Neuron (in vitro differentiated cells): ENCODE data around the gene CCDC88C.
"Not testable (repeated sequence)": the region's sequence is repeated elsewhere in the genome, so short reads cannot be mapped to it uniquely, and the experiment has no call there.

Experiments used
- H2AFZ ChIP-seq: one replicate; pipeline ENCODE4 v1.6.1; 2013; ENCODE audit warnings: low read depth, mild to moderate bottlenecking, inconsistent platforms, low read length, moderate library complexity
- H3K27me3 ChIP-seq: one replicate; pipeline ENCODE4 v1.6.1; 2013; ENCODE audit warnings: low read length; ENCODE audit not compliant: insufficient read depth
- H3K36me3 ChIP-seq: one replicate; pipeline ENCODE4 v1.6.1; 2013; ENCODE audit warnings: low read length; ENCODE audit not compliant: insufficient read depth
- H3K4me1 ChIP-seq: one replicate; pipeline ENCODE4 v1.6.1; 2013; ENCODE audit warnings: low read length; ENCODE audit not compliant: insufficient read depth
- H3K4me3 ChIP-seq: 2 replicates; pipeline ENCODE4 v1.5.1; 2013; ENCODE audit warnings: mild to moderate bottlenecking, low read length, moderate library complexity
- H3K9me3 ChIP-seq: one replicate; pipeline ENCODE4 v1.6.1; 2013; ENCODE audit warnings: low read length

The CCDC88C gene

DNA sequence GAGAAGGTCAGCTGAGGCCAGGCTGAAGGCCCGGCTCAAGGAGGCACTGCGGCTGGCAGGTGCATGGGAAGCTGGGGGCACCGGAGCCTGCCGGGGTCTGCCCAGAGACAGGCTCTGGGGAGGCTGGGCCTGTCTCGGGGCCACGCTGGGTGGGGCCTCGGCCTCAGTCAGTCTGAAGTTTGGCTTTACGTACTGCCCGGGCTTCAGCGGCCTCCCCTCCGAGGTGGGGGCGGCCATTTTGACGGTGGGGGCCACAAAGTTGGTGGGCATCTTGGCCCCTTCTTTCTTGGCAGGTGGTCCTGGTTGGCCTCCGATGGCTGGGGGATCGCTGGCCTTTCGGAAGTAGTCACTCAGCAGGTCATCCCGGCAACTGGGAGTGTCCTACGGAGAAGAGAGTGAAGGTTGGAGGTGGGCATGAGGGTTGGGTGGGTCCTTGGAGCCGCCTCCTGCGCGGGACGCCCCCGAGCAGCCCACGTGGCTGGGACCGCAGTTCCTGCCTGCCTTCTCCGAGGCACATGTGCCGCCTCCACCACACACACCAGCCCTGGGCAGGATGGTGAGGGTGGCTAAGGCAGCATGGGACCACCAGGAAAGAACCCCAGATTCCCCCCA lies 144.2 kb downstream of the CCDC88C start:
- peaks cover 53% of the 10 kb centered on the region for H3K36me3 ChIP-seq
- H2AFZ ChIP-seq: no peak overlapping the region
- no peaks in the 10 kb centered on the region for H3K4me1 ChIP-seq
- no peaks in the 10 kb centered on the region for H3K9me3 ChIP-seq
- no peaks in the 10 kb centered on the region for H3K27me3 ChIP-seq
- H3K4me3 ChIP-seq: no peak overlapping the region

DNA sequence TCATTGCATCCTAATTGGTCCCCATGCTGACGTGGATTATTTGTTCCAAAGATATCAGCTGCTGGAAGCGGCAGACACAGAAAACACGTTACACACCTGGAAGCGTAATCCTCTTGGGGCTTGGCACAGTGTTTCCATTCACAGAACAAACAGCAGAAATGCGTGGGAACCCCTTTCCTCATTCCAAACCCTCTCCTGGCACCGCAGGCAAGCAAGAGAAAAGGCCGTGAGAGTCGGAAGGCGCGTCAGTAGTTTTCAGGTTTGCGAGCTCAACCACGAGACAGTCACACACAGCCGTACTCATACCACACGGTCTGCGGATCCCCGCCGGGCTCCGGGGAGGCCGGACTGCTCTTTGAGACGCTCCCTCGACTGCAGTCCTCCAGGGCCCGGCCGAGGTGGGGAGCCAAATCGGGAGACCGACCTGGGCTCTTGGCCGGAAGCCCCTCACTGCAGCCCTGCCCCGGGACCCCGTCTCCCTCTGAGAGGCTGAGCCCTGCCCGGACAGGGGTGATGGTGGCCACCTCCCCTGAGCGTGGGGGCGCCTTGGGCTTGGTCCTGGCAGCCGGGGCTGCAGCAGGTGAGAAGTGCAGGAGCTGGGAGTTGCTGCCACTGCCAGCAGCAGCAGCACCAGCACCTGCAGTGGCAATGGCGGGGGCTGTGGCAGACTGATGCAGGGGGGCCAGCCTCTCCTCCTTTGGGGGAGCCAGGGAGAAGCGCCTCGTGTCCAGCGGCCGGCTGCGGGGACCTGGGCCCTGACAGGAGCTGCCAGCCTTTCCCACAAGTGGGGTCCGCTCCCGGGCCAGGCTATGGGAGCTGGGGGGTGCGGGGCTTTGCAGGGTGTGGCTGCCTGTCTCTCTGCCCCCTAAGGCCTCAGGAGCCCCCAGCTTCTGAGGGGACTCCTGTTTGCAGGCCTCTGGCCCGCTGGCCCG lies 145.0 kb downstream of the CCDC88C start:
- H3K36me3 ChIP-seq: peaks cover 46% of the 10 kb centered on the region

DNA sequence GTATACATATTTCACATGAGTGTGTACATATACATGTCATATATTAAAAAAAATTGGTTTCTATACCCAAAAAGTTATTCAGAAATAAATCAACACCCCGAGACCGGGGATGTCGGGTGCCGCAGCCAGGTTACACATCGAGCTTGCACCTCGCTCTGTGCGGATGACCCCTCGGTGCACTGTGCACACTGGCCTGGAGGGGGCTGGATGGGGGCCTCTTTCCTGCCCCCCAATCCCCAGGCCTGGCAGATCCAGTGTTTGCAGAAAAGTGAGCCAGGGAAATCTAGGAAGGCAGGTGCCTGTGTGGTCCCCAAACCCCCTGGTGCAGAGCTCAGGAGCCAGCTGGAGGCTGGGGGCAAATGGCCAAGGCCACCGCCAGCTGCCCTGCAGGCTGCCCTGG lies 146.0 kb downstream of the CCDC88C start:
- H3K9me3 ChIP-seq: no peaks in the 10 kb centered on the region
- H2AFZ ChIP-seq: no peak overlapping the region
- peaks cover 36% of the 10 kb centered on the region for H3K36me3 ChIP-seq
- H3K27me3 ChIP-seq: no peaks in the 10 kb centered on the region
- H3K4me3 ChIP-seq: no peak overlapping the region
- no peaks in the 10 kb centered on the region for H3K4me1 ChIP-seq

More for the DNA sequence above, 145.0 kb downstream of the CCDC88C start:
- H2AFZ ChIP-seq: no peak overlapping the region
- no peaks in the 10 kb centered on the region for H3K9me3 ChIP-seq
- H3K4me3 ChIP-seq: no peak overlapping the region
- no peaks in the 10 kb centered on the region for H3K27me3 ChIP-seq
- no peaks in the 10 kb centered on the region for H3K4me1 ChIP-seq

DNA sequence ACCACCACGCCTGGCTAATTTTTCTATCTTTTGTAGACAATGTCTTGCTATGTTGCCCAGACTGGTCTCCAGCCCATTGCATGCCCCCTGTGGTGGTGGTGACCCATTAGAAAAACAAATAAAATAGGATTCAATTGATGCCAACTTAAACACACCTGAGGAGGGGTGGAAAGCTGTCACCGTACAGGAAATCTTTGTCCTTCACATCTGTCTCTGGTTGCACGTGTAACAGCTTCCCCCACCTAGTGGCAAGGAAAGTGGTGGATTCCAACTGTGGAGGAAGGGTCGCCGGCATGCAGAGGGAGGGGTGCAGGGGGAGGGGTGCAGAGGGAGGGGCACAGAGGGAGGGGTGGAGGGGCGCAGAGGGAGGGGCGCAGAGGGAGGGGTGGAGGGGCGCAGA lies 147.0 kb downstream of the CCDC88C start:
- Histone ChIP-seq H3K27me3 (no peaks in the 10 kb centered on the region), H3K9me3 (no peaks in the 10 kb centered on the region), H3K36me3 (peaks cover 30% of the 10 kb centered on the region), H3K4me1 (no peaks in the 10 kb centered on the region), H3K4me3 (no peak overlapping the region), H2AFZ (no peak overlapping the region)

DNA sequence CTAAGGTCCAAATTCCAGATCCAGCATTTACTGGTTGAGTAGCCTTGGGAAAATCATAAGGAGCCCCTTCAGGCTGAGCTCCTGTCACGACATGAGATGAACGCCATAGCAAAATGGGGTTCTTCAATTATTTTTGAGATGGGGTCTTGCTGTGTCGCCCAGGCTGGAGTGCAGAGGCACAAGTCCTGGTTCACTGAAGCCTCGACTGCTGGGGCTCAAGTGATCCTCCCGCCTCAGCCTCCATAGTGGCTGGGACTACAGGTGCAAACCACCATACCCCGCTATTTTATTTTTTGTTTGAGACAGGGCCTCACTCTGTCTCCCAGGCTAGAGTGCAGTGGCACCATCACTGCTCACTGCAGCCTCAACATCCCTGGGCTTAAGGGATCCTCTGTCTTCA lies 147.4 kb downstream of the CCDC88C start:
- H3K4me1 ChIP-seq: no peaks in the 10 kb centered on the region
- H3K36me3 ChIP-seq: peaks cover 30% of the 10 kb centered on the region

DNA sequence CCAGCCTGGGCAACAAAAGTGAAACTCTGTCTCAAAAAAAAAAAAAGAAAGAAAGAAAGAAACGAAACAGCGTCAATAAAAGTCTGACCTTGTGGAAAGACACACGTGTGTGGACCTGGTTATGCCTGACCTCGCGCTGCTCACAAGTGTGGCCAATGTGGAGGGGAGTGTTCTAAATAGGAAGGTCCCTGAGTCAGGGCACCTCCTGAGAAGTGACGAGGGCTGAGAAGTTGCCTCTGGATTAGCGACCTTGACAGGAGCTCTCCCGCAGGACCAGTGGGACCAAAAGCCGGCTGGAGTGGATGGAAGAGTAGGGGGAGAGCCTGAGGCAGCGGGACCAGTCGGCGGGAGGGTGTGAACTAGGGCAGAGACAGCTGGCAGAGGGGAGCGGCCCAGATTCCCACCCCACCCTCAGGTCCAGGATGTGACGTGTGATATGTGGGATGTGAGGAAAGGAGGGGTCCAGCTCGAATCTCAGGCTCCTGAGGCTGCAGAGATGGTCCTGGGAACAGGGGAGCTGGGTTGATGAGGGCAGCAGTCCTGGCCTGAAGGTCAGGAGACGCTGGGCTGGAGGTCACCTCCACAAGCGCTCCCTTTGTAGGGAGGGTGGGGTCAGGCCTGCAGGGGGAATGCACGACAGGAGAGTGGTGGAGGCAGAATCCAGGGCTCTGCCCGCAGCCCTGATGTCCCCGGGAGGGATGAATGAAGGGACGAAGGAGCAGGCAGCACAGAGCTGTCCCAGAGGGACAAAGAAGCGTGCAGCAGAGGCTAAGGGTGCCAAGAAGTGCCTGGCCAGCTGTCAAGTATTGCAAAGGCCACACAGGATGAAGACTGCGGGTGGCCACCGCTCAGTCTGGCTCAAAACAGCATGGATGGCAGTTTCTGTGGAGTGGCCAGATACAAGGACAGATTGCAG lies 148.3 kb downstream of the CCDC88C start:
- no peaks in the 10 kb centered on the region for H3K4me1 ChIP-seq
- no peak overlapping the region for H2AFZ ChIP-seq
- H3K36me3 ChIP-seq: peaks cover 22% of the 10 kb centered on the region
- peaks cover 7% of the 10 kb centered on the region for H3K27me3 ChIP-seq
- H3K4me3 ChIP-seq: no peak overlapping the region
- no peaks in the 10 kb centered on the region for H3K9me3 ChIP-seq

More for the DNA sequence above, 147.4 kb downstream of the CCDC88C start:
- no peaks in the 10 kb centered on the region for H3K27me3 ChIP-seq
- H3K4me3 ChIP-seq: no peak overlapping the region
- H2AFZ ChIP-seq: no peak overlapping the region
- H3K9me3 ChIP-seq: no peaks in the 10 kb centered on the region

DNA sequence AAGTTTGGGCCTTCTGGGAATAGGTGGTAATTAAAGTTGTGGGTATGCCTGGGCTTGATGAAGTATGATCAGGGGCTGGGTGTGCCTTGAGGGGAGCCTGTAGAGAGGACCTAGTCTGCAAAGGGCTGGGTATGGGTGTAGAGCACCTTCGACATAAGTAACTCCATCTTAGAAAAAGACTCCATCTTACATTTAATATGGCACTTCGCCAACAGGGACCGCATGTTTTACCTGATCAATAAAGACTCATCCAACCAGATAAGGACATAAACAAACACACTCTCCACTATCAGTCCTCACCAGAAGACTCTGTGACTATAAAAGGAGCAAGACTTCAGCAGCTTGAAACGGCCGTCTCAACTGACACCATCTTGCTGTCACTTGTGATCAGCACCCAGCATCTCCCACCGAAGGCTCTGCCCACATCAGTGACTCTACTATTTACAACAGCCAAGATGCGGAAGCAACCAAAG lies 149.6 kb downstream of the CCDC88C start:
- Histone ChIP-seq H3K4me1 (no peaks in the 10 kb centered on the region), H3K9me3 (no peaks in the 10 kb centered on the region), H3K27me3 (peaks cover 12% of the 10 kb centered on the region), H3K4me3 (no peak overlapping the region), H2AFZ (no peak overlapping the region), H3K36me3 (peaks cover 14% of the 10 kb centered on the region)

DNA sequence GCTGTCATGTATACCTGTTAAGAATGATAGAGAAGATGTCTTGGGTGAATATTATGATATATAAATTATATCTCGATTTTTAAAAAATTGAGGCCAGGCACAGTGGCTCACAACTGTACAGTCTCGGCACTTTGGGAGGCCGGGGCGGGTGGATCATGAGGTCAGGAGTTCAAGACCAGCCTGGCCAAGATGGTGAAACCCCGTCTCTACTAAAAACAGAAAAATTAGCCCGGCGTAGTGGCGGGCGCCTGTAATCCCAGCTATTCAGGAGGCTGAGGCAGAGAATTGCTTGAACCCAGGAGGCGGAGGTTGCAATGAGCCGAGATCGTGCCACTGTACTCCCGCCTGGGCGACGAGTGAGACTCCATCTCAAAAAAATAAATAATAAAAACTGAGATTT lies 151.3 kb downstream of the CCDC88C start:
- not testable (repeated sequence) for H3K9me3 ChIP-seq, H3K4me1 ChIP-seq, H3K4me3 ChIP-seq, H2AFZ ChIP-seq, H3K36me3 ChIP-seq
- peaks cover 12% of the 10 kb centered on the region for H3K27me3 ChIP-seq

DNA sequence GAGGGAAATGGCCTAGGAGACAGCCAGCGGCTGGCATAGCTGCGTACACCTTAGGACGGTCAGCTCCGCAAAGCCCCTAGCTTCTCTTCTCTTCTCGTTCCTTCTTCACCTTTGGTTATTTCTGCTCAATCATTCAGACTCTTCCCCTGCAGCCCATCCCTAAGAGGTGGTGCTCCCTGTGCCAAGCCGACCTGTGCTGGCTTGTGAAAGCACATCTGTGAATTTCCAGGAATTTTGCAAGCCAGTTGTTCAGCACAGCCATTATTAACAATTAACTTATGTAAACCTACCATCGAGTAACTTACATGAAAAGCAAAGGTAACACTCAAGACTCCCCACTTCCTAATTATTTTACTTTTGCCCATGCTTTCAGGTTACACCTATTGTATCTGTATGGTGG lies 152.2 kb downstream of the CCDC88C start:
- peaks cover under 1% of the 10 kb centered on the region for H3K36me3 ChIP-seq
- no peak overlapping the region for H2AFZ ChIP-seq
- peaks cover 12% of the 10 kb centered on the region for H3K27me3 ChIP-seq
- no peaks in the 10 kb centered on the region for H3K9me3 ChIP-seq
- no peaks in the 10 kb centered on the region for H3K4me1 ChIP-seq
- H3K4me3 ChIP-seq: no peak overlapping the region

DNA sequence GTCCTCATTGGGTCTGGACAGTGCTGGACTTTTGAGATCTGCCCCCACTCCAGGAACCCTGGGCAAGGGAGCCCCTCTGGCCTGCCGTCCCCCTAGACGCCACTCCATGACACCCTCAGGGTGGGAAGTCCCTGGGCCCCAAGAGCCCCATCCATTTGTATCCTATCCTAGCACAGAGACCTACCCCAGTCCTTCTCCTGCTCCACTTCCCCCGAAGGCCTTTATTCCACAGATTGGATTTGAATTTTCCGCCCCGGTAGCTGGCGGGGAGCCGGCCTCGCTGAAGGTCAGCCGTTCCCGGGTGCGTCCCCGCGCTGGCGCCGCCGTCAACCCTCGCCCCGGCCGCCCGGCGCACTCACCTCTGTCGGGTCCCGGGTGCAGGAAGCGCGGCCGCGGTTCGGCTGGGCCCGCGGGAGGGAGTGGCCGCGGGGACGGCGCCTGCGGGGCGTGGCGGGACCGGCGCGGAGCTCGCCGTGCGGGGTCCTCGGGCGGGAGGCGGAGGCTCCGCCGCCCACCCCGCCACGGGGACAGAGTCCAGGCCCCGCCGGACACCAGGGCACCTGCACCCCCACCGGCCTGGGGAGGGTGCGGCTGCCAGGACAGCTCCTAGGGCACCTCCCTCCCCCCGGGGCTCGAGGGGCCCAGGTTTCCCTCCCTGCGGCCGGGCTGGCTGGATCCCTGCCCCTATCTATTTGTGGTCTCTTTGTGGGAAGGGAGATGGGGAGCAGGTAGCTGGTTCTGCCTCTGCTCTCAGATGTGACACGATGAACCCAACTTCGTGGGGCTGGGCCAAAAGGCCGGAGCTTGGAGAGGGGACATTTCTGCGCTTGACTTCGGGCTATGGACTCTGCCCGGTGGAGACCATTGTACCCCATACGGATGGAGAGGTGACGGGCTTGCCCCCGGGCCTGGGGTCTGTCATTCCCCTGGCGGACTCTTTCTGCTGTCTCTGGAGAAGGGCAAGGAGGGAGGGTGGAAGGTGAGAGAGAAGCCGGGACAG lies 153.2 kb downstream of the CCDC88C start:
- Histone ChIP-seq H3K9me3 (no peaks in the 10 kb centered on the region), H3K36me3 (no peaks in the 10 kb centered on the region), H3K4me1 (no peaks in the 10 kb centered on the region), H2AFZ (no peak overlapping the region), H3K4me3 (peak overlapping the region; percentile 2), H3K27me3 (peaks cover 12% of the 10 kb centered on the region)

DNA sequence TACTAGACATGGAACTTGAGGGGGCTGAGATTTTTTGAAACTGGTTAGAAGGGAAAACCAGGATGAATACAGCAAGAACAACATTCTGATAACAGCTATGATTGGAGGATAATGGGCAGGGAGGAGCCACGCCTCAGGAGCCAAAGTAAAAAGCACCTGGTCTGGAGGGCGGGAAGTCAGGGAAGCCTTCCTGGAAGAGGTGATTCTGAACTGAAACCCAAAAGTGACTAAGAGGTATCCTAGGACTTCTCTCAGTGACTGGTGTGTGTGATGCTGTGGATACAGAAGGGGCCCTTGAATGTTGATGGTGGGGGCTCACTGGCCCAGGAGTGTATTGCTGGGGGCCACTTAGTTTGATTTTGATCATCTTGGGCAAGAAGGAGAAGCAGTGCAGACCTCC lies 154.3 kb downstream of the CCDC88C start:
- no peaks in the 10 kb centered on the region for H3K4me1 ChIP-seq
- H2AFZ ChIP-seq: no peak overlapping the region
- no peaks in the 10 kb centered on the region for H3K36me3 ChIP-seq
- no peaks in the 10 kb centered on the region for H3K9me3 ChIP-seq
- no peak overlapping the region for H3K4me3 ChIP-seq
- peaks cover 12% of the 10 kb centered on the region for H3K27me3 ChIP-seq

DNA sequence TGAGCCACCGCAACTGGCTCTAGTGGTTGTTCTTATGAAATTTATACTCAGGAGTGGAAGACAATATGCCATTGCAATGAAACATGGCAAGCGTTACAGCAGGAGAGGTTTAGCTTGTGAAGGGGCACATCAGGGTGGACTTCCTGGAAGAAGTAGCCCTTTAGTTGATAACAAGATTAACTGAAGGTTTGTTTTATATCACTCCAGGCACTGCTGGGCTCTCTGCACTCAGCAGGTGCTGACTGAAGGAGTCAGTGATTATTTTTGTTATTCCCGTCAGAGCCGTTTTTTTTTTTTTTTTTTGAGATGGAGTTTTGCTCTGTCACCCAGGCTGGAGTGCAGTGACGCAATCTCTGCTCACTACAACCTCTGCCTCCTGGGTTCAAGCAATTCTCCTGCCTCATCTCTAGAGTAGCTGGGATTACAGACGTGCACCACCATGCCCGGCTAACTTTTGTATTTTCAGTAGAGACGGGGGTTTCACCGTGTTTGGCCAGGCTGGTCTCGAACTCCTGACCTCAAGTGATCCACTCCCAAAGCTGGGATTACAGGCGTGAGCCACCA lies 155.6 kb downstream of the CCDC88C start:
- peaks cover 12% of the 10 kb centered on the region for H3K27me3 ChIP-seq

More for the DNA sequence above, 155.6 kb downstream of the CCDC88C start:
- Histone ChIP-seq H2AFZ (no peak overlapping the region), H3K36me3 (no peaks in the 10 kb centered on the region), H3K4me3 (no peak overlapping the region), H3K9me3 (no peaks in the 10 kb centered on the region), H3K4me1 (peaks cover 7% of the 10 kb centered on the region)
